ENCODE measurements around the gene CYP24A1. TPM values are rescaled to one million over a fixed set of nuclear protein-coding genes. Genes with fewer than 3 reads are reported as not detected.

CYP24A1 gene
- polyA plus RNA-seq, 1 donor from 2014 or later: 0.12 TPM

GRCh38 chr20:54122681-54123586 is 50.9 kb downstream of the CYP24A1 start:
- Histone ChIP-seq H3K4me2 (ENCODE audit: low read length) (no peak overlapping the region), H2AFZ (ENCODE audit: low read depth, low read length) (no peak overlapping the region), H3K9ac (ENCODE audit: low read length) (no peak overlapping the region)

GRCh38 chr20:54122189-54122588 is 51.6 kb downstream of the CYP24A1 start:
- H3K4me2 ChIP-seq (ENCODE audit: low read length): no peak overlapping the region
- no peak overlapping the region for H3K27ac ChIP-seq (ENCODE audit: low read length)

More at GRCh38 chr20:54122681-54123586, 50.9 kb downstream of the CYP24A1 start:
- Histone ChIP-seq H3K79me2 (replicated peaks; ENCODE audit: insufficient read depth, low read length) (no peaks in the 10 kb centered on the region), H3K27ac (ENCODE audit: low read length) (no peak overlapping the region), H3K27me3 (ENCODE audit: insufficient read depth, low read depth, low read length) (no peaks in the 10 kb centered on the region), H3K4me3 (ENCODE audit: low read length) (no peak overlapping the region), H3F3A (ENCODE audit: insufficient read depth, low read length, poor library complexity, severe bottlenecking) (no peaks in the 10 kb centered on the region), H4K20me1 (ENCODE audit: insufficient read depth) (no peaks in the 10 kb centered on the region), H3K9me3 (ENCODE audit: low read length) (no peaks in the 10 kb centered on the region), H3K9me2 (ENCODE audit: insufficient read depth, low read length) (no peaks in the 10 kb centered on the region), H3K36me3 (ENCODE audit: insufficient read depth, low read length) (no peaks in the 10 kb centered on the region)
- TF ChIP-seq MXI1 (conservative IDR thresholded peaks at IDR 0.05; ENCODE audit: poor library complexity, severe bottlenecking): no peak
- no peak for TF ChIP-seq POLR2AphosphoS5 (IDR thresholded peaks at IDR 0.05)
- TF ChIP-seq, protein P1, sequence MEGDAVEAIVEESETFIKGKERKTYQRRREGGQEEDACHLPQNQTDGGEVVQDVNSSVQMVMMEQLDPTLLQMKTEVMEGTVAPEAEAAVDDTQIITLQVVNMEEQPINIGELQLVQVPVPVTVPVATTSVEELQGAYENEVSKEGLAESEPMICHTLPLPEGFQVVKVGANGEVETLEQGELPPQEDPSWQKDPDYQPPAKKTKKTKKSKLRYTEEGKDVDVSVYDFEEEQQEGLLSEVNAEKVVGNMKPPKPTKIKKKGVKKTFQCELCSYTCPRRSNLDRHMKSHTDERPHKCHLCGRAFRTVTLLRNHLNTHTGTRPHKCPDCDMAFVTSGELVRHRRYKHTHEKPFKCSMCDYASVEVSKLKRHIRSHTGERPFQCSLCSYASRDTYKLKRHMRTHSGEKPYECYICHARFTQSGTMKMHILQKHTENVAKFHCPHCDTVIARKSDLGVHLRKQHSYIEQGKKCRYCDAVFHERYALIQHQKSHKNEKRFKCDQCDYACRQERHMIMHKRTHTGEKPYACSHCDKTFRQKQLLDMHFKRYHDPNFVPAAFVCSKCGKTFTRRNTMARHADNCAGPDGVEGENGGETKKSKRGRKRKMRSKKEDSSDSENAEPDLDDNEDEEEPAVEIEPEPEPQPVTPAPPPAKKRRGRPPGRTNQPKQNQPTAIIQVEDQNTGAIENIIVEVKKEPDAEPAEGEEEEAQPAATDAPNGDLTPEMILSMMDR (IDR thresholded peaks at IDR 0.05; ENCODE audit: poor library complexity, severe bottlenecking): no peak

More at GRCh38 chr20:54122189-54122588, 51.6 kb downstream of the CYP24A1 start:
- Histone ChIP-seq H3K9ac (ENCODE audit: low read length) (no peak overlapping the region), H4K20me1 (ENCODE audit: insufficient read depth) (no peaks in the 10 kb centered on the region), H3K36me3 (ENCODE audit: insufficient read depth, low read length) (no peaks in the 10 kb centered on the region), H3K4me3 (ENCODE audit: low read length) (no peak overlapping the region), H3K79me2 (replicated peaks; ENCODE audit: insufficient read depth, low read length) (no peaks in the 10 kb centered on the region), H3K9me3 (ENCODE audit: low read length) (no peaks in the 10 kb centered on the region), H3K27me3 (ENCODE audit: insufficient read depth, low read depth, low read length) (no peaks in the 10 kb centered on the region), H3F3A (ENCODE audit: insufficient read depth, low read length, poor library complexity, severe bottlenecking) (no peaks in the 10 kb centered on the region), H2AFZ (ENCODE audit: low read depth, low read length) (no peak overlapping the region), H3K9me2 (ENCODE audit: insufficient read depth, low read length) (no peaks in the 10 kb centered on the region)
- no peak for TF ChIP-seq EP300 (conservative IDR thresholded peaks at IDR 0.05; ENCODE audit: poor library complexity, severe bottlenecking)
- TF ChIP-seq TAF1 (IDR thresholded peaks at IDR 0.05; ENCODE audit: low read depth): no peak
- no peak for TF ChIP-seq RAD21 (conservative IDR thresholded peaks at IDR 0.05)
- TF ChIP-seq, protein P1 (IDR thresholded peaks at IDR 0.05; ENCODE audit: poor library complexity, severe bottlenecking): no peak
- TF ChIP-seq SMC3 (conservative IDR thresholded peaks at IDR 0.05; ENCODE audit: poor library complexity): no peak
- TF ChIP-seq MXI1 (conservative IDR thresholded peaks at IDR 0.05; ENCODE audit: poor library complexity, severe bottlenecking): no peak
- no peak for TF ChIP-seq EZH2 (IDR thresholded peaks at IDR 0.05; ENCODE audit: borderline replicate concordance, insufficient read depth, low read length, poor library complexity, severe bottlenecking)
- TF ChIP-seq POLR2AphosphoS5 (IDR thresholded peaks at IDR 0.05): no peak
- TF ChIP-seq REST (IDR thresholded peaks at IDR 0.05; ENCODE audit: borderline replicate concordance): no peak
